ENCODE data around the gene COL9A3.
A peak's percentile ranks its signal among the peaks of the same experiment; 100 is the strongest.

The COL9A3 gene

GRCh38 chr20:62832951-62833391, 16.1 kb downstream of the COL9A3 start:
- Histone ChIP-seq H3K4me3 (IDR thresholded peaks at IDR 0.05; ENCODE audit: insufficient read depth, low read depth, low read length) (no peak overlapping the region), H3K27ac (peak overlapping the region; percentile 85), H3K4me1 (ENCODE audit: low read depth, poor library complexity, severe bottlenecking) (peaks cover 43% of the 10 kb centered on the region), H3K4me2 (peak overlapping the region; percentile 64), H2AFZ (ENCODE audit: low read depth) (peak overlapping the region; percentile 66), H3K79me2 (ENCODE audit: insufficient read depth, low read depth) (no peaks in the 10 kb centered on the region), H3K9ac (peak overlapping the region; percentile 57), H4K20me1 (ENCODE audit: insufficient read depth) (no peaks in the 10 kb centered on the region), H3K36me3 (ENCODE audit: insufficient read depth) (no peaks in the 10 kb centered on the region), H3K27me3 (ENCODE audit: insufficient read depth, low read depth) (no peaks in the 10 kb centered on the region)
- TF ChIP-seq CTCF (conservative IDR thresholded peaks at IDR 0.05; ENCODE audit: low read depth, low read length): no peak

GRCh38 chr20:62834967-62835730, 18.3 kb downstream of the COL9A3 start:
- no peaks in the 10 kb centered on the region for H3K27me3 ChIP-seq (ENCODE audit: insufficient read depth, low read depth)
- no peak overlapping the region for H2AFZ ChIP-seq (ENCODE audit: low read depth)
- no peak for TF ChIP-seq CTCF (conservative IDR thresholded peaks at IDR 0.05; ENCODE audit: low read depth, low read length)
- H3K4me2 ChIP-seq: no peak overlapping the region
- H4K20me1 ChIP-seq (ENCODE audit: insufficient read depth): no peaks in the 10 kb centered on the region
- H3K36me3 ChIP-seq (ENCODE audit: insufficient read depth): no peaks in the 10 kb centered on the region
- H3K4me3 ChIP-seq (IDR thresholded peaks at IDR 0.05; ENCODE audit: insufficient read depth, low read depth, low read length): no peak overlapping the region
- H3K79me2 ChIP-seq (ENCODE audit: insufficient read depth, low read depth): no peaks in the 10 kb centered on the region
- no peak overlapping the region for H3K27ac ChIP-seq
- no peak overlapping the region for H3K9ac ChIP-seq
- peaks cover 56% of the 10 kb centered on the region for H3K4me1 ChIP-seq (ENCODE audit: low read depth, poor library complexity, severe bottlenecking)

GRCh38 chr20:62835931-62836861, 19.3 kb downstream of the COL9A3 start:
- H4K20me1 ChIP-seq (ENCODE audit: insufficient read depth): no peaks in the 10 kb centered on the region
- no peaks in the 10 kb centered on the region for H3K36me3 ChIP-seq (ENCODE audit: insufficient read depth)
- no peak overlapping the region for H3K4me3 ChIP-seq (IDR thresholded peaks at IDR 0.05; ENCODE audit: insufficient read depth, low read depth, low read length)
- no peaks in the 10 kb centered on the region for H3K79me2 ChIP-seq (ENCODE audit: insufficient read depth, low read depth)
- TF ChIP-seq CTCF (conservative IDR thresholded peaks at IDR 0.05; ENCODE audit: low read depth, low read length): no peak
- no peaks in the 10 kb centered on the region for H3K27me3 ChIP-seq (ENCODE audit: insufficient read depth, low read depth)
- H3K9ac ChIP-seq: no peak overlapping the region
- peaks cover 51% of the 10 kb centered on the region for H3K4me1 ChIP-seq (ENCODE audit: low read depth, poor library complexity, severe bottlenecking)
- no peak overlapping the region for H2AFZ ChIP-seq (ENCODE audit: low read depth)
- no peak overlapping the region for H3K27ac ChIP-seq
- no peak overlapping the region for H3K4me2 ChIP-seq

- Histone ChIP-seq H3K9ac (no peak overlapping the region), H3K27me3 (ENCODE audit: insufficient read depth, low read depth) (no peaks in the 10 kb centered on the region), H3K36me3 (ENCODE audit: insufficient read depth) (no peaks in the 10 kb centered on the region), H3K4me2 (no peak overlapping the region; the same call in 1 of the 2 replicates), H2AFZ (ENCODE audit: low read depth) (no peak overlapping the region), H3K79me2 (ENCODE audit: insufficient read depth, low read depth) (no peaks in the 10 kb centered on the region), H3K4me1 (ENCODE audit: low read depth, poor library complexity, severe bottlenecking) (peaks cover 43% of the 10 kb centered on the region), H4K20me1 (ENCODE audit: insufficient read depth) (no peaks in the 10 kb centered on the region), H3K27ac (peak overlapping the region; percentile 96), H3K4me3 (IDR thresholded peaks at IDR 0.05; ENCODE audit: insufficient read depth, low read depth, low read length) (no peak overlapping the region)
- TF ChIP-seq CTCF (conservative IDR thresholded peaks at IDR 0.05; ENCODE audit: low read depth, low read length): no peak
Observed at GRCh38 chr20:62836967-62837490, 20.2 kb downstream of the COL9A3 start.
